Hepatocyte (in vitro differentiated cells): ENCODE results near the gene THPO.

ENCODE experiments used
- CTCF ChIP-seq: fragments of 200-600 bp; sonication (generic); IDR thresholded peaks from 2 replicates; pipeline ENCODE4 v1.5.1; 2016; ENCODE audit warnings: antibody characterized with exemption, mild to moderate bottlenecking; ENCODE audit not compliant: poor library complexity
- EZH2 ChIP-seq: fragments of 200-600 bp; sonication (generic); IDR thresholded peaks from 2 replicates; pipeline ENCODE4 v1.6.1; 2016; ENCODE audit warnings: antibody characterized with exemption, mild to moderate bottlenecking, borderline replicate concordance
- EZH2phosphoT487 ChIP-seq: fragments of 200-600 bp; sonication (generic); IDR thresholded peaks from one replicate; pipeline ENCODE4 v1.6.1; 2018; ENCODE audit warnings: antibody characterized with exemption, mild to moderate bottlenecking, low read depth, moderate library complexity; ENCODE audit not compliant: unreplicated experiment, severe bottlenecking

GRCh38 chr3:184341925-184342324, 36.1 kb downstream of the THPO start:
- TF ChIP-seq CTCF = no peak
- TF ChIP-seq EZH2 = no peak
- no peak for TF ChIP-seq EZH2phosphoT487
